CD4-positive, alpha-beta T cell treated with Interleukin-10 for 1 hour (primary cell): ENCODE results near the gene RAI1.
A peak's percentile ranks its signal among the peaks of the same experiment; 100 is the strongest.

Source experiments
- DNase-seq: peaks from one replicate; pipeline ENCODE4 v3.0.0-alpha.2; 2020

Gene RAI1

GRCh38 chr17:17737961-17738894 is 57.0 kb downstream of the RAI1 start:
- DNase-seq: no peak

GRCh38 chr17:17738901-17739300 is 57.6 kb downstream of the RAI1 start:
- DNase-seq: no peak

- no peak for DNase-seq
These were observed 58.3 kb downstream of the RAI1 start for GRCh38 chr17:17739388-17740066.

- peak; percentile 69 for DNase-seq
These were observed 59.5 kb downstream of the RAI1 start for GRCh38 chr17:17740615-17741348.

GRCh38 chr17:17741349-17742023 is 60.2 kb downstream of the RAI1 start:
- no peak for DNase-seq

GRCh38 chr17:17742133-17742621 is 60.9 kb downstream of the RAI1 start:
- DNase-seq: no peak

- DNase-seq: no peak
These were observed 61.6 kb downstream of the RAI1 start for GRCh38 chr17:17742688-17743390.

GRCh38 chr17:17743391-17744112 is 62.3 kb downstream of the RAI1 start:
- no peak for DNase-seq

- no peak for DNase-seq
These were observed 62.9 kb downstream of the RAI1 start for GRCh38 chr17:17744116-17744515.

GRCh38 chr17:17745476-17746455 is 64.5 kb downstream of the RAI1 start:
- no peak for DNase-seq

GRCh38 chr17:17748179-17748578 is 66.9 kb downstream of the RAI1 start:
- DNase-seq: no peak

GRCh38 chr17:17748604-17749003 is 67.3 kb downstream of the RAI1 start:
- no peak for DNase-seq

GRCh38 chr17:17749025-17749772 is 67.9 kb downstream of the RAI1 start:
- DNase-seq: no peak

GRCh38 chr17:17749921-17750320 is 68.7 kb downstream of the RAI1 start:
- DNase-seq: peak; percentile 74

- DNase-seq: peak; percentile 73
These were observed 69.6 kb downstream of the RAI1 start for GRCh38 chr17:17750881-17751280.

- peak; percentile 75 for DNase-seq
These were observed 70.3 kb downstream of the RAI1 start for GRCh38 chr17:17751489-17752088.

GRCh38 chr17:17752089-17752820 is 71.0 kb downstream of the RAI1 start:
- DNase-seq: peak; percentile 98

GRCh38 chr17:17752821-17753321 is 71.6 kb downstream of the RAI1 start:
- no peak for DNase-seq
